Inflammatory macrophage treated with lipopolysaccharide for 4 hours (primary cell): ENCODE data around the gene SYCE3.
"Not testable (repeated sequence)": the region's sequence is repeated elsewhere in the genome, so short reads cannot be mapped to it uniquely, and the experiment has no call there.

Experiments
- DNase-seq: peaks from one replicate; pipeline ENCODE4 v3.0.0-alpha.2; 2020

Gene SYCE3, protein sequence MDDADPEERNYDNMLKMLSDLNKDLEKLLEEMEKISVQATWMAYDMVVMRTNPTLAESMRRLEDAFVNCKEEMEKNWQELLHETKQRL

DNA sequence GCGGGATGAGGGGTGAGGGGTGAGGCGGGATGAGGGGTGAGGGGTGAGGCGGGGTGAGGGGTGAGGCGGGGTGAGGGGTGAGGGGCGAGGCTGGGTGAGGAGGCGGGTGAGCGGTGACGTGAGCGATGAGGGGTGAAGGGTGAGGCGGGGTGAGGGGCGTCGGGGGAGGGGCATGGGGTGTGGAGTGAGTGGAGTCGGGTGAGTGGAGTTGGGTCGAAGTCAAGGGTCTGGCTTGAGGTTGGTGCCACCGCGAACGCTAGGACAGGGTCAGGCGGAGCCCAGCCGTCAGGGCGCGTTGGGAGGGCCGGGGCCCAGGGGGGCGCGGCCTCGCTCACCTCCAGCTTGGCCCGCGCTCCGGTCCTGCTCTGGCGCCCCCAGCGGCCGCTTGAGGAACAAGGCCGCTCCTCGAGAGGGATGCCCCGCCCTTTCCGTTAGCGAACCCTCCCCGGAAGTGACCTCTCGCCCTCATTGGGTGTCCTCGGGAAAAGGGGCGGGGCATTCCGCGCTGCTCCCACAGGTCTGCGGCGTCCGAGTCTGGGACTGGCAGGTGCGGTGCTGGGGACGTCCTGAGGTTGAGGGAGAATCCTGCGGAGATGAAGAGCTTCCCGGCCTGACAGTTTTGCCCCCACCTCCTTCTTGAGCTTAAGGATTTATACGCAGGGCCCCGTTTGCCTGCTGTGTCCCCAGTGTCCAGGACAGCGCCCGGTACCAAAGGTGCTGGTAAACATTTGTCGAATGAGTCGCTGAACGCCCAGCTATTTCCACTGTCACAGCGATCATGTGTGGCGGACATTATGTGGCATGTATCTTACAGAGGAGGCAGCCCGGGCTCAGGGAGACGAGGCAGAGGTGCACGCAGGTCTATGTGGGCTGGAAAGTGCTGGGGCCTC lies at the start of gene SYCE3:
Gene SYCE3, minus strand, starts transcription at position 397 of the 890 bp plus-strand sequence. CDS start 6,514 bp downstream, outside the sequence.
- DNase-seq: peak; percentile 96

DNA sequence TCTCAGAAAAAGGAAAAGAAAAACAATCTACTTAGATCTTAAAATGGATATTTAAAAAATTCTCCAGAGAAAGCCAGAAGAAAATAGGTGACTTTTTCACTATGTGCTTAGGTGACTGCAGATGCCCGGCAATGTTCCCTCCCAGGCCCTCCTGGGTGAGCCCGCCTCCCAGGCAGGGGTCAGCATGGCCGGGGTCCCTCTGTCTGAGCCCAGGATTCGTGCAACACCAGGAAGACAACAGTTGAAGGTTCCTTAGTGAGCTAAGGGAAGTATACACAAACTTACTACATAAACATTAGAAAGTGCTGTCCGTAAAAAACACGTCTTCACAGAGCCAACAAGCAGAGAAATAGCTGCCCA lies 49.4 kb upstream of the SYCE3 start:
- no peak for DNase-seq

DNA sequence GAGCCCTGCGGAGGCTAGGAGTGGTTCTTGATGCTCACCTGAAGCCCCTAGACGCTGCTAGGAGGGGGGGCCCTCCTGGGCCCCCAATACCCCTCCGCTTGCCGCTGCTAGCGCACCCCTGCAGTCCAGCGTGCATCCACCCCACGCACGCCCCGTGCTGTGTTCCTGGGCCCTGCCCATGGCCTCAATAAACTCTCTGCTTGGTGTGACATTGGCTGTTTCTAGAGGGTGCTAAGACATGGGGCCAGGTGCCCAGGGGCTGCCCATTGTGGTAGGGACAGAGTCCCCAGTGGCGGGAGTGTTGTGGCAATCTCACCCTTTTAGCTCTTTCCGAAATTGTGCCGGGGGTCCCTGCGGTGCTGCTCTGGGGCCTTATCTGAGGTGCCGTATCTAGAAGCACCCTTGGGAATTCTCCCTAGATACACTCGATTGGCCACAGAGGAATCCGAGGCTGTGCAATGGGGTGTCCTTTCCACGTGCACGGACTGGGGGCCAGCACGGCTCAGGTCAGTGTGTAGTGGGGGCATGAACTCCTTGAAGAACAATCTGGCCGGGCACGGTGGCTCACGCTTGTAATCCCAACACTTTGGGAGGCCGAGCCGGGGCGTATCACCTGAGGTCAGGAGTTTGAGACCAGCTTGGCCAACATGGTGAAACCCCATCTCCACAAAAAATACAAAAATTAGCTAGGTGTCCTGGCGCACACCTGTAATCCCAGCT lies 48.8 kb upstream of the SYCE3 start:
- no peak for DNase-seq

DNA sequence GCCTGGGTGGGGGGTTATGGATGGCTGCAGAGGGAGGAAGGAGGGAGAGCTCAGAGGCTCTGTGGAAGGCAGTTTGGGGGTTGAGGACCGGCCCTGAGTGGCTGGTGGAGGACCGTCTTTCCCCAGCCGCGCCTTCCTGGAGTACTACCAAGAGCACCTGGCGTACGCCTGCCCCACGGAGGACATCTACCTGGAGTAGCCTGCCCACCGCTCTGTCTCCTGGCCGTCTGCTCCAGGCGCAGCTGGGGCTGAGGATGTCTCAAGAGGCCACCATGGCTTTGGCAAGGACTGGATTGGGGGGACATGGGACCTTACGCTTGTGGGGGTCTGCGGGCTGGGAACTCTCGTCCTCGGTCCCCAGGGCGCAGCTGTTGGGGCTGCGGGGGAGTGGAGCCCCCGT lies 47.9 kb upstream of the SYCE3 start:
- no peak for DNase-seq

DNA sequence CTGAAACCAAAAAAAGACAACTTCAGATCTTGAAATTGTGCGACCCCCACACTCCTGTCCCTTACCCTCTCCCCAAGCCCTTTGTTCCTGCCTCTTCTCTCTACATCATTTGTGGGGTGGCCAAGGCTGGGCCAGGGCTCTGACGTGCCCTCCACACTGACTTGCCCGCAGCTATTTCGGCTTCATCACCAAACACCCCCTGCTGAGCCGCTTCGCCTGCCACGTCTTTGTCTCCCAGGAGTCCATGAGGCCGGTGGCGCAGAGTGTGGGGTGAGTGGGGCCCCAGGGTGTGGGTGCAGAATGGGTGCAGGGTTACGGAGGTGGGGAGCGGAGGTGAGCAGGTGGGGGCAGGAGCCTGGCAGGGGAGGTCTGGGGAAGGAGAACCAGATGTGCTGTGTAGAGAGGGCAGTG lies 47.3 kb upstream of the SYCE3 start:
- DNase-seq: no peak

DNA sequence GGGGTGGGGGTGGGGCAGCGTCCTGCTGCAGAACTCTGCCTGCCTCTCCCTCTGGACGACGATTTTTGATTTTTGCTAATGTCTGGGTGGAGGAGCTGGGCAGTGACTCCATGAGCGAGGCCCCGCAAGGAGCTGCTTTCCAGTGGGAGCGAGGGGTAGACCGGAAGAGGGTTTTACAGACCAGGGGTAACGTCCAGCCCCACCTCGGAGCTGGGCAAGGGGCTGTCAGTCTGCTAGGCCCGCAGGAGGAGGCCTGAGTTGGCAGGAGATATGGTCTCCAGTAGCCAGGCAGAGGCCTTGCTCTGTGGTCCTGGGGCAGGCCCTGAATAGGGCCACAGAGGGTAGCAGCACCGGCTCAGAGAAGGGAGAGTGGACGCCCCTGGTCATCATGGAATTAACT lies 46.9 kb upstream of the SYCE3 start:
- no peak for DNase-seq

DNA sequence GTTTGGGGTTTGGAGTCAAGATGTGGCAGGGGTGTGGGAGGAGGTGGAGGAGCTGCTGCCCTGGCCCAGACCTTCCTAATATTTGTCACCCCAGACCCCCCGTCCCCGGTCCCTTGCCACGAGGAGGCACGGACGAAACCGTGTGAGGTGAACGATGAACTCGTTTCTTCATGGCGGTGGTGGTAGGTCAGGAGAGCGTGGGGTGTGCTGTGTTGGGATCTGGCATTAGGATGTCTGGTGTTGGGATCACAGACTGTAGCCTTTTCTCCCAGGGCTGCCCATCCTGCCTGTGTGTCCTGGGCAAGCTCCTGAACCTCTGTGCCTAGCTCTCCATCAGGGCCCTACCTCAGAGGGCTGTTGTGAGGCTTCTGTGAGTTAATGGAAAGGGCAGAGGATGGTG lies 46.3 kb upstream of the SYCE3 start:
- no peak for DNase-seq

DNA sequence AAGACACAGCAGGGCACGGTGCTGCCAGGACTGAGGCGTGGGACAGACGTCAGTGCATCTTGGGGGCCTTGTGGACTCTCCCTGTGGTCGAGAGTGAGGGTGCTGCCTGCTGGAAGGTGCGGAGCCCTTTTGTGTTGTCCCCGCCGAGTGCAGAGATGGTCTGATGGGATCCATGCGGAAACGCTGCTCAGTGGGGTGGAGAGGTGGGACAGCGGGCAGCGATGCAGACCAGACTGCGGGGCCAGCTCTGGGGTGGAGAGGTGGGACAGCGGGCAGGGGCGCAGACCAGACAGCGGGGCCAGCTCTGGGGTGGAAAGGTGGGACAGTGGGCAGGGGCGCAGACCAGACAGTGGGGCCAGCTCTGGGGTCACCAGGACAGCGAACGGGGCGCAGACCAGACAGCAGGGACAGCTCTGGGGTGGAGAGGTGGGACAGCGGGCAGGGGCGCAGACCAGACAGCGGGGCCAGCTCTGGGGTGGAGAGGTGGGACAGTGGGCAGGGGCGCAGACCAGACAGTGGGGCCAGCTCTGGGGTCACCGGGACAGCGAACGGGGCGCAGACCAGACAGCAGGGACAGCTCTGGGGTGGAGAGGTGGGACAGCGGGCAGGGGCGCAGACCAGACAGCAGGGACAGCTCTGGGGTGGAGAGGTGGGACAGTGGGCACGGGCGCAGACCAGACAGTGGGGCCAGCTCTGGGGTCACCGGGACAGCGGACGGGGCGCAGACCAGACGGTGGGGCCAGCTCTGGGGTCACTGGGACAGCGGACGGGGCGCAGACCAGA lies 45.5 kb upstream of the SYCE3 start:
- not testable (repeated sequence) for DNase-seq

DNA sequence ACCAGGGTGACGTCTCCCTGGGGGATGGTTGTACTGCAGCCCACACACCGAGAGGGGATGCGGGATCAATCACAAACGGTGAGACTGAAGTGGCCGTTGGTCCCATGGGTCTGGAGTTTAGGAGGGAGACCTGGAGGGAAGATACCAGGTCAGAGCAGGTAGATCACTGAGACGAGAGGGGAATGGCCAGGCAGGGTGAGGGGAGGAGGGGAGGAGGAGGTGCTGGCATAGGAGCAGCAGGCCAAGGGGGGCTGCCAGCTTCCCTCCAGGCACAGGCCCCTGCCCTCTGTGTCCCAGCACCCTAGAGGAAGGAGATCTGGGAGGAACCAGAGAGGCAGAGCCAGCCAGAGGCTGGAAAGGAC lies 44.9 kb upstream of the SYCE3 start:
- no peak for DNase-seq

DNA sequence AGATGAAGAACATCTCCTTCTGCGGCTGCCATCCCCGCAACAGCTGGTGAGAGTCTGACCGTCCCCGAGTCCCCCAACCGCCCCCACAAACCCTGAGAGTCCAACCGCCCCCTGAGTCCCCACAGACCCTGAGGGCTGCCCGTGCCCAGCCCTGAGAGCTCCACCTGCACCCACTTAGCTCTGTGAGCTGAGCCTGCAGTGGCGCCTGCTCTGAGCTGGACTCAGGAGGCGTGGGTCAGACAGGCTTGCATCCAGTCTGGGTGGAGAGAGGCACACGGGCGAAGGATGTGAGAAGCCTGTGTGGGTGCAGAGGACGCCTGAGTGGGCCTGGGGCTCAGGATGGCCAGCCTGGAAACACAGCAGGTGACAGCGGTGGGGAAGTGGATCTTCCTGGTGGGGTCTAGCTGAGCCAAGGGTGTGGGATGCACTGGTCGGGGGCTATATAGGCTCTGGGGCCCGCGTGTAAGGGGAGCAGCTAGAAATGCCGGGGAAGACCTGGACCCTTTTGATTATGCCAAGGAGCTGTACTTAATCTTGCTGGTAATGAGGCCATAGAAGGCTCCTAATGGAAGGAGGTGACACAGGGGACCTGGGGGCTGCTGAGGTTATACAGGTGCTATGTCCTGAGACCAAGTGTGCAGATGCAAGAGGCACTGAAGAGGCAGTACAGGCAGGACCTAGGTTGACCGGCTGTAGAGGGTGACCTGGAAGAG lies 44.4 kb upstream of the SYCE3 start:
- DNase-seq: no peak

DNA sequence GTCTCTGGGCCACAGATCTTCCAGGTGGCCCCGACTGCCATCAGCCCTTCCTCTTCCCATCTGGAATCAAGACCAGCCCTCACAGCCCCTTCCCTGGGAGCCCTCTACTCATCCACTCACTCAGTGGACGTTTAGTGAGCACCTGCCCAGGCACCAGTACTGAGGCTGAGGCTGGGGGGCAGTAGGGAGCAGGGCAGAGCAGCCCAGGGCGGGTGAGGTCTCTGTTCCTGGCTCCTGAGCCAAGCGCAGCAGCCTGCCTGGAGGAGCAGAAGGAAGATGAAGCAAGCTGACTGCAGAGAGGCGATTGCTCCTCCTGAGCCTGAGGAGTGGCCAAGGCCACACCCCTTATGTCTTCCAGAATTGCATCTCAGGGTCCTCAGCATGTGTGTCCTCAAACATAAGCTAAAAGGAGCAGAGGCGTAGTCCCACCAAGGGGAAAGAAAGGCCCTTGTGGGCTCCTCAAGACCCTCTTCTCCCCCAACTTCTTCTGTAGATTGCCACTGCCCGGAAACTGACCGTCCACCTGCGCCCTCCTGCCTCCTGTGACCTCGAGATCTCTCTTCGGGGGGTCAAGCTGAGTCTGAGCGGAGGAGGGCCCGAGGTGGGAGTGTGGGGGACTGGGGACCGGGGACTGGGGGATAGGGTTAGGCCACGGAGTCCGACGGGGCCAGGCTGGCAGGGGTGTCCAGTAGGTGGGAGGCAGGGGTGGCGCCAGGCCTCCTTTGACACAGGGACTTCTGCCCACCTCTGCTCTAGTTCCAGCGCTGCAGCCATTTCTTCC lies 43.6 kb upstream of the SYCE3 start:
- DNase-seq: no peak

DNA sequence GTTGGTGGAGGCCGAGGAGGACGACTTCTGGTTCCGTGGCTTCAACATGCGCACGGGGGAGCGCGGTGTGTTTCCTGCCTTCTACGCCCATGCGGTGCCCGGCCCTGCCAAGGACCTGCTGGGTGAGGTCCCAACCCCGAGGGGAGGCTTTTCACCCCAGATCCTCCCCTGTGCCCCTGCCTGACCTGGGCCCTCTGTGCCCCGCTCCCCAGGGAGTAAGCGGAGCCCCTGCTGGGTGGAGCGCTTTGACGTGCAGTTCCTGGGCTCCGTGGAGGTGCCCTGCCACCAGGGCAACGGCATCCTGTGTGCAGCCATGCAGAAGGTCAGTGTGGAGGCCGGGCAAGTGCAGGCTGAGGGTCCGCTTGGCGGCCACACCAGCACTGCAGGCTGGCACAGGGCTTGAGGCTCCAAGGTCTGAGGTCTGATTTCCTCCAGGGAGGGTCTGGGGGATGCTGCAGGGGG lies 42.9 kb upstream of the SYCE3 start:
- DNase-seq: no peak

DNA sequence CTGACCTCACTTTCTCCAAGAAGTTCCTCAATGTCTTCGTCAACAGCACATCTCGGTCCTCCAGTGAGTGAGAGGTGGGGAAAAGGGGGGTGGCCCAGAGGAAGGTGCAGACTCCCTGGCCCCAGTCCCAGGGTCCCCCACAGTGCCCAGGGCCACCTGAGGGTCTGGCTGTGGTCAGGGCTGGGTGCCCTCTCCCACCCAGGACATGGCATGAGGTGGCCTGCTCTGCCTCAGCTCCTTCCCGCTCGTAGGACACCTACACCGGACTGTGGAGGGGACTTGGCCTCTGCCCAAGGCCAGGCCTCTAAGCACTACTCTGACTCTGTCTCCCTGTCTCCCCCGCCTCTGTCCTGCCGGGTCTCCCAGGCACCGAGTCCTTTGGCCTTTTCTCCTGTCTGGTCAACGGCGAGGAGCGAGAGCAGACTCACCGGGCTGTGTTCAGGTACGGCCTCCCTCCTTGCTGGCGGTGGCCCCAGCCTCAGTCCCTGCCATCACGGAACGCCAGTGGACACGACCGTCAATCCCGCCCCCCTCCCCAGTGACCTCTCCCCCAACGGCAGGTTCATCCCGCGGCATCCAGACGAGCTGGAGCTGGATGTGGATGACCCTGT lies 42.4 kb upstream of the SYCE3 start:
- no peak for DNase-seq

DNA sequence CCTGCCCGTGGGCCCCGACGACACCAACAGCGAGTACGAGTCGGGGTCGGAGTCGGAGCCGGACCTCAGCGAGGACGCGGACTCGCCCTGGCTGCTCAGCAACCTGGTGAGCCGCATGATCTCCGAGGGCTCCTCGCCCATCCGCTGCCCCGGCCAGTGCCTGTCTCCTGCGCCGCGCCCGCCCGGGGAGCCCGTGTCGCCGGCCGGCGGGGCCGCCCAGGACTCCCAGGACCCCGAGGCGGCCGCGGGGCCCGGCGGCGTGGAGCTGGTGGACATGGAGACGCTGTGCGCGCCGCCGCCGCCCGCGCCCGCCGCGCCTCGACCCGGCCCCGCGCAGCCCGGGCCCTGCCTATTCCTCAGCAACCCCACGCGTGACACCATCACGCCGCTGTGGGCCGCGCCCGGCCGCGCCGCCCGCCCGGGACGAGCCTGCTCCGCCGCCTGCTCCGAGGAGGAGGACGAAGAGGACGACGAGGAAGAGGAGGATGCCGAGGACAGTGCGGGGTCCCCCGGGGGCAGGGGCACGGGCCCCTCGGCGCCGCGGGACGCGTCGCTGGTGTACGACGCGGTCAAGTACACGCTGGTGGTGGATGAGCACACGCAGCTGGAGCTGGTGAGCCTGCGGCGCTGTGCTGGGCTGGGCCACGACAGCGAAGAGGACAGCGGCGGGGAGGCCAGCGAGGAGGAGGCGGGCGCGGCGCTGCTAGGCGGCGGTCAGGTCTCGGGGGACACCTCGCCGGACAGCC lies 41.7 kb upstream of the SYCE3 start:
- no peak for DNase-seq

DNA sequence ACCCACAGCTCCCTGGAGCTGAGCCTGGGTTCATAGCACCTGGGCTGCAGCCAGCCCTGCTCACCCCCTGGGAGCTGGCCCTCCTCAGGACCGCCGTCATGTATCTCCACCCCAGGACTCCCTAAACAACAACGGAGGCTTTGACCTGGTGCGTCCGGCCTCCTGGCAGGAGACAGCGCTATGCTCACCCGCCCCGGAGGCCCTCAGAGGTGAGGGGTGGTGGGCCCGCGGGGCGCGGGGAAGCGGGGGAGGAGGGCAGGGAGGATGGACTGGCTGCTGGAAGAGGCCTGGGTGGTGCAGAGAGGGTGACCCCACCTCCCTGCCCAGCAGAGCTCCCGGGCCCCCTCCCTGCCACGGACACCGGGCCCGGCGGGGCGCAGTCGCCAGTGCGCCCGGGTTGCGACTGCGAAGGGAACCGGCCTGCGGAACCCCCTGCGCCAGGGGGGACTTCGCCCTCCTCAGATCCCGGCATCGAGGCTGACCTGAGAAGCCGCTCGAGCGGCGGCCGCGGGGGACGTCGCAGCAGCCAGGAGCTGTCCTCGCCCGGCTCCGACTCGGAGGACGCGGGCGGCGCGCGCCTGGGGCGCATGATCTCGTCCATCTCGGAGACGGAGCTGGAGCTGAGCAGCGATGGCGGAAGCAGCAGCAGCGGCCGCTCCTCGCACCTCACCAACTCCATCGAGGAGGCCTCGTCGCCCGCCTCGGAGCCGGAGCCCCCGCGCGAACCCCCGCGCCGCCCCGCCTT lies 41.0 kb upstream of the SYCE3 start:
- no peak for DNase-seq

DNA sequence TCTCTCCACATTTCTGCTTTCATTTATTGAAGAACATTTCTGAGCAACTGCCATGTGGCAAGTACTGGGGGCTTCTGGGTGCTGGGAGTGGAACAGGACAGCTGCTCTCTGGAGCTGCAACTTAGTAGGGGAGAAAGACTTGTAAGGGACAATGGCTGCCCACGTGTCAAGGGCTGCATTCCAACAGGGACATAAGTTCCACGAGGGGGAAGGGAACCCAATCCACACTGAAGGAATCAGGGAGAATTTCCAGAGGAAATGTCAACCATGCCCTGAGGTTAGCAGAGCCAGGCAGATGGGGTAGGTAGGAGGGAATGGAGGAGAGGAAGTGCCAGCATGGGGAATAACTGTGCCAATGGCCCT lies 39.6 kb upstream of the SYCE3 start:
- no peak for DNase-seq

DNA sequence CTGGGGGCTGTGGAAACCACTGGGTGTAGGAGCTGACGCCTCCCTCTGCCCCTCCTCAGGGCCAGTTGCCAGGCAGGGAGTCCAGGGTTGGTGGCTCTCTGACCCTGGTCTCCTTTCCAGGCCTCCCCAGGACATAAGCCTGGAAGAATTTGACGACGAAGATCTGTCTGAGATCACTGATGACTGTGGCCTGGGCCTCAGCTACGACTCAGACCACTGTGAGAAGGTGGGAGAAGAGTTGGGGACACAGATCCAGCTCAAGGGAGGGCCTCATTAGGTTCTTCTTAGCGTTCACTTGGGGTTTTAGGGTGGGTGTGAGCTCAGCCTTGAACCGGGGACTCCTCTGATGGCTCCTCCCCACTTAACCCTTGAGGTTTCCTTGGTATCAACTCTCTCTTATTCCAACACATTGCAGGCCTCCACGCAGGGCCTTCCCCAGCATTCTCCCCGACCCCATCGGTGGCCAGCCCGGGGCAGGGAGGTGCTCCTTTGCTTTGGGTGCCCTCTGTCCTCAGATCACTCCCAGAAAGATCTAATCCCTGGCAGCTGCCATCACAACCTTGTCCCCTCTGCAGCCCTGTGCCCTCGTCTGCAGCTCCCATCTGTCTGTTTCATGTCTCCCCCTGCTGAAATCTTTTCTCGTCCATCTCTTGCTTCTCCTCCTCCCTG lies 39.1 kb upstream of the SYCE3 start:
- DNase-seq: no peak

DNA sequence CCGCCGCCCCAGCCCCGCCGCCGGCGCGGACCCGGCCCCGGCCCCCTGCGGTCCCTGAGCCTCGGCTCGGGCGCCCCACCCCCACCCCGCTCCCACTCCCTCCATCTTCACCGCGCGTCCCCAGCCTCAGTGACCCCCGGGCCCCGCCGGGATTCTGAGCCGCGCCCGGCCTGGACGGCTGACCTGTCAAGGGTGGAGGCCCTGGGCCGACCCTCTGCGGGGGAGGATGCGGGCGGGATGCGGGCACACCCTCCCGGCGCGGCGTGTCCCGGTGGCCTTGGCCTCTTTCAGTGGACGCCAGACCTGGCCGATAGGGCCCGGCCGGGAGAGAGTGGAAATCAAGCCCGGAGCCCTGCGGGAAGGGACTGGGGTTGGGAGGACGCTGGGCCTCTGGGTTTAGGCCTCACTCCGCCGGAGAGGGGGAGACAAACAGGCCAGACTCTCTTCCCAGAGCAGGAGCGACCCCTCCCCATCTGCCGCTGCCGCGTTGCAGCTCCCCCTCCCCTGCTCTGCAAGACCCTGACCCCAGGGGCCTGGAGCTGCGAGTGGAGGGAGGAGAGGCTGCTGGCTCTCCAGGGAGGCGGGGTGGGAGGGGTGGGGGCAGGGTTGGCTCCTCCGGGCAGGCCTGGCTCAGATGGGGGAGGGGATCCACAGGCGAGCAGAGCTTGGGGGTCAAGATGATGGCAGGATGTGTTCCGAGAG lies 38.4 kb upstream of the SYCE3 start:
- DNase-seq: no peak

DNA sequence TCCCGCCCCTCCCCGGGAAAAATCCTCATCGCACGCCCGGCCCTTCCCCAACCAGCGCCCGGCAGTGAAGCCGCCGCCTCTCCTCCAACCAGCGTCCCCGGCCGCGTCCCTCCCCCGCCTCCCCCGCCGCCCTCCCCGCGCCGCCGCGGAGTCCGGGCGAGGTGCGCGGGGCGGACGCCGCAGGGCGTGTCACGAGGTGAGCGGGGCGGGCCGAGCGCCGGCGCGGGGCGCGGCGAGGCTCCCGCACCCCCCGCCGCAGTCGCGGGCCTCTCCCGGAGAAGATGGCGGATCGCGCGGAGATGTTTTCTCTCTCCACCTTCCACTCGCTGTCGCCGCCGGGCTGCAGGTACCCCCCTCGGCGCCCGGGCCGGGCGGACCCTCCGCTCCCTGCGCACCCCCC lies 37.8 kb upstream of the SYCE3 start, which contains the start of gene MAPK8IP2:
Gene MAPK8IP2, plus strand, starts transcription at position 256 of the 400 bp plus-strand sequence. Its CDS starts 26 bp downstream, at position 282.
- DNase-seq: no peak
